HG03159 (cell line): ENCODE measurements around the gene SCFD2.

Experiments
- ATAC-seq: cut with Tn5 transposase; IDR thresholded peaks from one replicate; pipeline ENCODE4 v1.9.1; 2021; ENCODE audit warnings: mild to moderate bottlenecking, moderate library complexity; ENCODE audit not compliant: unreplicated experiment

Gene SCFD2

GRCh38 chr4:52942936-52943335, 422.9 kb downstream of the SCFD2 start:
- ATAC-seq: no peak

- ATAC-seq: no peak
These were observed 424.4 kb downstream of the SCFD2 start for GRCh38 chr4:52941450-52941849.

- no peak for ATAC-seq
These were observed 426.1 kb downstream of the SCFD2 start for GRCh38 chr4:52939739-52940138.

- no peak for ATAC-seq
These were observed 426.5 kb downstream of the SCFD2 start for GRCh38 chr4:52939325-52939724.

- ATAC-seq: no peak
These were observed 428.0 kb downstream of the SCFD2 start for GRCh38 chr4:52937829-52938228.

GRCh38 chr4:52936729-52937128, 429.1 kb downstream of the SCFD2 start:
- ATAC-seq: no peak

- ATAC-seq: no peak
These were observed 430.5 kb downstream of the SCFD2 start for GRCh38 chr4:52935317-52935716.

- ATAC-seq: no peak
These were observed 432.1 kb downstream of the SCFD2 start for GRCh38 chr4:52933738-52934137.

- ATAC-seq: no peak
These were observed 433.0 kb downstream of the SCFD2 start for GRCh38 chr4:52932591-52933470.

- ATAC-seq: no peak
These were observed 434.6 kb downstream of the SCFD2 start for GRCh38 chr4:52931243-52931642.

- ATAC-seq: no peak
These were observed 439.5 kb downstream of the SCFD2 start for GRCh38 chr4:52926196-52926974.

GRCh38 chr4:52925531-52925968, 440.3 kb downstream of the SCFD2 start:
- ATAC-seq: no peak

- ATAC-seq: no peak
These were observed 446.4 kb downstream of the SCFD2 start for GRCh38 chr4:52919461-52919860.

- no peak for ATAC-seq
These were observed 448.0 kb downstream of the SCFD2 start for GRCh38 chr4:52917817-52918216.

GRCh38 chr4:52915730-52916300, 450.0 kb downstream of the SCFD2 start:
- no peak for ATAC-seq

- ATAC-seq: no peak
These were observed 450.7 kb downstream of the SCFD2 start for GRCh38 chr4:52915191-52915590.

GRCh38 chr4:52914051-52914605, 451.7 kb downstream of the SCFD2 start:
- ATAC-seq: no peak

GRCh38 chr4:52912608-52913007, 453.3 kb downstream of the SCFD2 start:
- no peak for ATAC-seq

GRCh38 chr4:52911684-52912294, 454.1 kb downstream of the SCFD2 start:
- peak; percentile 87 for ATAC-seq

GRCh38 chr4:52910115-52910514, 455.7 kb downstream of the SCFD2 start:
- ATAC-seq: no peak

GRCh38 chr4:52907510-52907909, 458.4 kb downstream of the SCFD2 start:
- no peak for ATAC-seq
